22Rv1 (cell line): ENCODE measurements around the gene THEM4.

Experiments
- ZFX ChIP-seq: fragments of 450-650 bp; IDR thresholded peaks from 2 replicates; pipeline ENCODE4 v1.6.1; 2017; ENCODE audit warnings: antibody characterized with exemption, borderline replicate concordance
- TF ChIP-seq, protein P1 (sequence below): fragments of 450-650 bp; IDR thresholded peaks from 2 replicates; pipeline ENCODE4 v1.5.1; 2017; ENCODE audit warnings: mild to moderate bottlenecking

DNA sequence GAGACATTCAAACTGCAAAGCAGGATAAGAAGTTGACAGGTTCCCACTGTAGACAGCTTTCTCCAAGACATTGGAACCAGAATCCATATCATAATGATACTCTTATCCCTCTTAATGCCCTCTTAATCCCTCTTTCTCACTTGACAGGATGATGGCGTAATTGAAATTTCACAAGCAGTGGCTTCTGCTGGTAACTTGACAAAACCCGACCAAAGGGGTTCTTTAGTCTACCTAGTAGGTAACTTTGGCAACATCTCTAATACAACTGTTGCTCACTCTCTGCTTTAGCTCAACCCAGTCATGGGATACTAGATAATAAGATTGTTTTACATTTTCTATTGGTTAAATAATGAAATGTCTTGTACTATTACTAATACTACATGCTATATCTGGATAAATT lies 49.6 kb upstream of the THEM4 start:
- TF ChIP-seq, protein P1, sequence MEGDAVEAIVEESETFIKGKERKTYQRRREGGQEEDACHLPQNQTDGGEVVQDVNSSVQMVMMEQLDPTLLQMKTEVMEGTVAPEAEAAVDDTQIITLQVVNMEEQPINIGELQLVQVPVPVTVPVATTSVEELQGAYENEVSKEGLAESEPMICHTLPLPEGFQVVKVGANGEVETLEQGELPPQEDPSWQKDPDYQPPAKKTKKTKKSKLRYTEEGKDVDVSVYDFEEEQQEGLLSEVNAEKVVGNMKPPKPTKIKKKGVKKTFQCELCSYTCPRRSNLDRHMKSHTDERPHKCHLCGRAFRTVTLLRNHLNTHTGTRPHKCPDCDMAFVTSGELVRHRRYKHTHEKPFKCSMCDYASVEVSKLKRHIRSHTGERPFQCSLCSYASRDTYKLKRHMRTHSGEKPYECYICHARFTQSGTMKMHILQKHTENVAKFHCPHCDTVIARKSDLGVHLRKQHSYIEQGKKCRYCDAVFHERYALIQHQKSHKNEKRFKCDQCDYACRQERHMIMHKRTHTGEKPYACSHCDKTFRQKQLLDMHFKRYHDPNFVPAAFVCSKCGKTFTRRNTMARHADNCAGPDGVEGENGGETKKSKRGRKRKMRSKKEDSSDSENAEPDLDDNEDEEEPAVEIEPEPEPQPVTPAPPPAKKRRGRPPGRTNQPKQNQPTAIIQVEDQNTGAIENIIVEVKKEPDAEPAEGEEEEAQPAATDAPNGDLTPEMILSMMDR, result no peak
- no peak for TF ChIP-seq ZFX
